C1 segment of cervical spinal cord (tissue), 14 donors: ENCODE results near the gene PTBP1.

Experiments
- DNase-seq, 14 donors: peaks; one replicate each; lab custom pipeline; 2025; lab: John Stamatoyannopoulos, UW

The PTBP1 gene

GRCh38 chr19:796692-797527 is at the start of gene PTBP1:
Gene PTBP1, plus strand, starts transcription at chr19:797452. Its CDS starts 46 bp downstream, at chr19:797498.
- DNase-seq: peak; percentile 97 to 100 (median 99)

GRCh38 chr19:748274-748598 is 49.0 kb upstream of the PTBP1 start:
- DNase-seq: no peak

DNA sequence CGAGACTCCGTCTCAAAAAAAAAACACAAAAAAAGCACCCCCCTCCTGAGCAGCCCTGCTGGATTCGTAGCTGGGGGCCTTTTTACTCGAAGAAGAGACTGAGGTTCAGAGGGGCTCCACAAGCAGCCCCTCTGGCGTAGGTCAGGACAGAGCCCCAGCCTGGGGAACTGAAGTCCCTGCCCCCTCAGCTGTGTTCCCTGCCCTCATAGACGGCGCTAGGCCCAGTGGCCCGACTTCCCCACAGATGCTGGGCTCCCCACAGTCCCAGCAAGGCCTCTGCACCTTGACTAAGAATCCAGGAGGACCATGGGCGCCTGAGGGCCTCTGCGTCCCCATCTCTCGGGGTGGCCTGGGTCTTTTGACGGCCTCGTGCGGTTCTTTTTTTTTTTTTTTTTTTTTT is 47.4 kb upstream of the PTBP1 start:
- no peak for DNase-seq

DNA sequence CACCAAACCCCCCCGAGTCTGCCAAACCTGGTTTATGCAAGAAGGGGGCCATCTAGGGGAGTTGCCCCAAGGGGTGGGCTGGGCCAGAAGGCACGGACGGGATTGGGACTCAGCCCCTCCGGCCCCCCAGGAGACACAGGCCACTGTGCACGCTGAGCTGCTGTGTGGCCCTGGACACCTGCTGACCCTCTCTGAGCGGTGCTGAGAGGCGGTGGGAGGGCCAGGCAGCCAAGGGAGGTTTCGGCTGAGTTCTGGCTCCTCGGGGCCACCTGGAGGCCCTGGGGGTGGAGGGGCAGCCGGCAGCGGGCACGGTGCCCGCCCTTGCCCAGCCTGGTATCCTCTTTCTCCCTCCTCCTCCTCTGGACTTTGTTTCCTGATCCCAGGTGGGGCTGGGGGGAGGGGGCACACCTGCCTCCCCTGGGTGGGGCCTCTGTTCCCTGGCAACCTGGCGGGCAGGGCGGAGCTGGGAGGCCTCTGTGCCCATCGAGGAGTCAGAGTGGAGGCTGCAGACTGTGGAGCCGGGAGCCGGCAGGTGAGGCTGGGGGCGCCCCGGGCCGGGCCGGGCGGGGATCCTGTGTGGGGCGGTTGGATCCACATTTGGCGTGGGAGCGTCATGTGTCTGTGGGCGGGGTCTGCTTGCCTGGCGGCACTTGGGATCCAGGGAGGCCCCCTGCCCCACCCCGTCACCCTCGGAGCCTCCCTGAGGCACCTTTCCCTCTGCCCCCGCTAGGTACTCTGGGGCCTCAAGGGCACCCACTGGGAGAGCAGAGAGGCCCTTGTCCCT is 46.4 kb upstream of the PTBP1 start, which contains the start of gene MISP:
Gene MISP, plus strand, starts transcription at position 473 of the 784 bp plus-strand sequence. CDS start 5,835 bp downstream, outside the sequence.
- DNase-seq: no peak

GRCh38 chr19:751501-752341 is 45.5 kb upstream of the PTBP1 start:
- no peak for DNase-seq

DNA sequence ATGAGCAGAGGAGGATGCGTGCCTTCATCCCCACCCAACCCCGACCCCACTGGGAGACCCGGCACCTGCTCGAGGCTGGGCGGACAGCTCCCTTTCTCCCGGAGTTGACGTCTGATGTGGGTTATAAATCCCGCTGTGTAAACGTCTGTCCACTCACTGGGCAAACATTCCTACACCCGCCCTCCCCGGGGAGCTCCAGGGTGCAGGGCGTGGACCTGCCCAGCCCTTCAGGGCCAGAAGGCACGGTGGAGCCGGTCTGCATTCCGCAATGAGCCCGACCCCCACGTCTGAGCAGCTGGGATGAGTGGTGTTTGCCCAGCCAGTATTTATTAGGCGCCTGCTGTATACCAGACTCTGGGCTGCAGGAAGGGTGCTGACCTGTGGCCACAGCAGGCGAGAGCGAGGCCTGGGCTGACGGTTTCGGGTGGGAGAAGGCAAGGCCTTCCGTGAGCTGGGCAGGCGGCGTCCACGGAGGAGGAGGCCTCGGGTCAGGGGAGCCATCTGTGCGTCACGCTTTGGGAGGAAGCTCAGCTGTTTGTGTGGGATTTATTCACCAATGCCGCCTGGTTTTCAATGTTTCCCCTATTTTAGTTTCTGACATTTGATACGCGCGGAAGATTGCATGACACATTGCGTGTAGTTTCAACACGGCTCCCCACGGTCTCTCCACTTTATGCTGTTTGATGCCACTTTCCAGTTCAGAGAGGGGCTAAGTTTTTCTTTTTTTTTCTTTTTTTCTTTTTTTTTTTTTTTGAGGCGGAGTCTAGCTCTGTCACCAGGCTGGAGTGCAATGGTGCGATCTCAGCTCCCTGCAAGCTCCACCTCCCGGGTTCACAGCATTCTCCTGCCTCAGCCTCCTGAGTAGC is 44.4 kb upstream of the PTBP1 start:
- DNase-seq: no peak

GRCh38 chr19:754530-754929 is 42.7 kb upstream of the PTBP1 start:
- no peak for DNase-seq

DNA sequence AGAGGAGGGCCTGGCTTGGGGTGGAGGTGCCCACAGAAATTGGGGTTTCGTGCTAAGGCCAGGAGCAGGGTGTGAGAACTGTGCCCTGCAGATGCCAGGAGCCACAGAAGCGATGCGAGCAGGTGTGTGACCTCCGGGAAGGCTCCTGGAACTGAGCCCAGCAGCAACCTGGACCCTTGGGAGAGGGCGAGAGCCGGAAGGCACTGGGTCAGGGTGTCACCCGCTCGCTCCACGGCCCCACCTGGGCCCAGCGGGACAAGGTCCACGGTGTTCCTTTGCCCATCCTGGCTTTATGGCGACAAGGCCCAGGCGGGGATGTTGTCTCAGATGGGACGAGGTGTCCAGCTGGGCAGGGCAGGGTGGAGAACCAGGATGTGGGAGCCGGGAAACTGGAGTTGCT is 42.2 kb upstream of the PTBP1 start:
- DNase-seq: no peak

GRCh38 chr19:756236-756635 is 41.0 kb upstream of the PTBP1 start:
- no peak for DNase-seq

DNA sequence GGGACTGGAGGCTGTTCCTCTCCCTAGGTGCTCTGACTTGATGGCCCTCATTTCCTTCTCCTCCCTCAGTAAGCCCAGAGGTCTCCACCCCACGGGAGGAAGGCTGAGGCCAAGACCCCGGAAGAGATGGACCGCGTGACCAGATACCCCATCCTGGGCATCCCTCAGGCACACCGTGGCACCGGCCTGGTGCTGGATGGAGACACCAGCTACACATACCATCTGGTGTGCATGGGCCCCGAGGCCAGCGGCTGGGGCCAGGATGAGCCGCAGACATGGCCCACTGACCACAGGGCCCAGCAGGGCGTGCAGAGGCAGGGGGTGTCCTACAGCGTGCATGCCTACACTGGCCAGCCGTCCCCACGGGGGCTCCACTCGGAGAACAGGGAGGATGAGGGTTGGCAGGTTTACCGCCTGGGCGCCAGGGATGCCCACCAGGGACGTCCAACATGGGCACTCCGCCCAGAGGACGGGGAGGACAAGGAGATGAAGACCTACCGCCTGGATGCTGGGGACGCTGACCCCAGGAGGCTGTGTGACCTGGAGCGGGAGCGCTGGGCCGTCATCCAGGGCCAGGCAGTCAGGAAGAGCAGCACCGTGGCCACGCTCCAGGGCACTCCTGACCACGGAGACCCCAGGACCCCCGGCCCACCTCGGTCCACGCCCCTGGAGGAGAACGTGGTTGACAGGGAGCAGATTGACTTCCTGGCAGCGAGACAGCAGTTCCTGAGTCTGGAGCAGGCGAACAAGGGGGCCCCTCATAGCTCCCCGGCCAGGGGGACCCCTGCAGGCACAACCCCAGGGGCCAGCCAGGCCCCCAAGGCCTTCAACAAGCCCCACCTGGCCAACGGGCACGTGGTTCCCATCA is 40.2 kb upstream of the PTBP1 start:
- no peak for DNase-seq

- no peak for DNase-seq
Measured at GRCh38 chr19:757811-758668, 39.2 kb upstream of the PTBP1 start.

GRCh38 chr19:763181-763580 is 34.1 kb upstream of the PTBP1 start:
- no peak for DNase-seq

DNA sequence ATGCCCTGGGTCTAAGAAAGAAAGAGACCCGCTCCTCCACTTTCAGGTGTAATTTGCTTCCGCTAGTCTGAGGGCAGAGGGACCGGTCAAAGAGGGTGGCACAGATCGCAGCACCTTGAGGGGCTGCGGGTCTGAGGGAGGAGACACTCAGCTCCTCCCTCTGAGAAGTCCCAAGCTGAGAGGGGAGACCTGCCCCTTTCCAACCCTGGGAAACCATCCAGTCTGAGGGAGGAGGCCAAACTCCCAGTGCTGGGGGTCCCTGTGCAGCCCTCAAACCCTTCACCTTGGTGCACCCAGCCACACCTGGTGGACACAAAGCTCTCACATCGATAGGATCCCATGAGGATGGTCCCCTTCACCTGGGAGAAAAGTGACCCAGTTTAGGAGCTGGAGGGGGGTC is 33.4 kb upstream of the PTBP1 start:
- no peak for DNase-seq

GRCh38 chr19:764301-764700 is 33.0 kb upstream of the PTBP1 start:
- DNase-seq: no peak

DNA sequence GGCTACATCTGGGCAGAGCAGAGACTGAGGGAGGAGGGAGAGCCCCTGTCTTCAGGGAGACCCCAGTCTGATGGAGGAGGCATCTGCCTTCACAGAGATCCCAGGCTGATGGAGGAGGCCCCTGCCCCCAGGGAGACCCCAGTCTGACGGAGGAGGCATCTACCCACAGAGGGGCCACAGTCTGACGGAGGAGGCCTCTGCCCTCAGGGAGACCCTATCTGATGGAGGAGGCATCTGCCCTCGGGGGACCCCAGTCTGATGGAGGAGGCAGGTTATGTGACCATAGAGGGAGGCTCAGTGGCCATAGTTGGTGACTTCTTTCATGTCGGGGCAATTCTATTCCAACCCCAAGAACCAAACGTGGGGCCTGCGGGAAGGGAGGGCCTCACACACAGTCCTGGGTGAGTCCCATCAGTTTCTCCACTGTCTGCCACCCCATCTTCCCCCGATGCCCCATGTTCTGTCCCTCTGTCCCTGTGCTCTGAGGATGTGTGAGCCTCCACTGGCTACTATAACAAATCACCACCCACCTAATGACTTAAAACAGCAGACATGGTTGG is 32.0 kb upstream of the PTBP1 start:
- DNase-seq: no peak

- no peak for DNase-seq
Measured at GRCh38 chr19:768424-768823, 28.8 kb upstream of the PTBP1 start.

DNA sequence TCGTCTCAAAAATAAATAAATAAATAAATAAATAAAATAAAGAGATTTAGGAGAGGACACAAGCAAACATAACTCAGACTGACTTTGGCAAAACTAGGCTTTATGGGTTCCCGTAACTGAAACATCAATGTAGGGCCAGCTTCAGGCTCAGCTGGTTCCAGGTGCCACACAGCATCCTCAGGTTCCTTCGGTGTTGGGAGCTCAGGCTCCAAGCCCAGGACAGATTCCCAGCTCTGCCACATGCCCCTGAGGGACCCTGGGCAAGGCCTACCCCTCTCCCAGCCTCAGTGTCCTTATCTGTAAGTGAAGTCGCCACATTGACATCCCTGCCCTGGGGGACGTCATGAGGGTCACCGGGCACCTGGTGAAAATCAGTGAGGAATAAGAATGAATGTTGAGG is 27.6 kb upstream of the PTBP1 start:
- DNase-seq: no peak

DNA sequence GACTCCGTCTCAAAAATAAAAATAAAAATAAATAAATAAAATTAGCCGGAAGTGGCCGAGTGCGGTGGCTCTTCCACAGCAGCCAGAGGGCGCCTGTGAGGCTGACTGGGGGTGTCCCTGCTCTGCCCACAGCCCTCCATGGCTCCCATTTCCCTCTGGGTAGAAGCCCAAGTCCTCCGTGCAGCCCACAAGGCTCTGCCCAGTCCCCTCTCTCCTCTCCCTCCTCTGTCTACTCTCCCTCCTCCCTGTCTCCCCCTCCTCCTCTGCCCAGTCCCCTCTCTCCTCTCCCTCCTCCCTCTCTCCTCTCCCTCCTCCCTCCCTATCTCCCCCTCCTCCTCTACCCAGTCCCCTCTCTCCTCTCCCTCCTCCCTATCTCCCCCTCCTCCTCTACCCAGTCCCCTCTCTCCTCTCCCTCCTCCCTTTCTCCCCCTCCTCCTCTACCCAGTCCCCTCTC is 25.9 kb upstream of the PTBP1 start:
- no peak for DNase-seq

GRCh38 chr19:772063-772462 is 25.2 kb upstream of the PTBP1 start:
- DNase-seq: no peak
